HG02571 (cell line): Measurements from ENCODE around the gene DAPK1.

Source experiments
- ATAC-seq: cut with Tn5 transposase; IDR thresholded peaks from one replicate; pipeline ENCODE4 v1.9.1; 2021; ENCODE audit warnings: mild to moderate bottlenecking, moderate library complexity; ENCODE audit not compliant: unreplicated experiment

The DAPK1 gene

GRCh38 chr9:87704342-87704741 lies 206.7 kb downstream of the DAPK1 start:
- no peak for ATAC-seq

GRCh38 chr9:87706066-87706739 lies 208.5 kb downstream of the DAPK1 start:
- no peak for ATAC-seq

- ATAC-seq = no peak
These were observed 210.3 kb downstream of the DAPK1 start for GRCh38 chr9:87707805-87708506.

GRCh38 chr9:87708546-87708945 lies 210.9 kb downstream of the DAPK1 start:
- ATAC-seq = no peak

- no peak for ATAC-seq
These were observed 211.5 kb downstream of the DAPK1 start for GRCh38 chr9:87708986-87709728.

GRCh38 chr9:87710443-87710842 lies 212.8 kb downstream of the DAPK1 start:
- ATAC-seq = no peak

GRCh38 chr9:87711857-87712800 lies 214.5 kb downstream of the DAPK1 start:
- no peak for ATAC-seq

GRCh38 chr9:87712801-87713277 lies 215.2 kb downstream of the DAPK1 start:
- ATAC-seq = no peak

GRCh38 chr9:87713278-87713987 lies 215.8 kb downstream of the DAPK1 start:
- ATAC-seq = no peak

GRCh38 chr9:87713988-87714330 lies 216.3 kb downstream of the DAPK1 start:
- no peak for ATAC-seq

GRCh38 chr9:87714819-87715218 lies 217.2 kb downstream of the DAPK1 start:
- ATAC-seq = no peak

GRCh38 chr9:87716141-87716540 lies 218.5 kb downstream of the DAPK1 start:
- no peak for ATAC-seq

- no peak for ATAC-seq
These were observed 219.8 kb downstream of the DAPK1 start for GRCh38 chr9:87717456-87717855.

GRCh38 chr9:87718231-87718630 lies 220.6 kb downstream of the DAPK1 start:
- no peak for ATAC-seq

- no peak for ATAC-seq
These were observed 221.4 kb downstream of the DAPK1 start for GRCh38 chr9:87718852-87719612.

GRCh38 chr9:87720173-87720572 lies 222.5 kb downstream of the DAPK1 start:
- no peak for ATAC-seq

- no peak for ATAC-seq
These were observed 224.9 kb downstream of the DAPK1 start for GRCh38 chr9:87722393-87723088.

- no peak for ATAC-seq
These were observed 227.8 kb downstream of the DAPK1 start for GRCh38 chr9:87725356-87725899.
